NCI-H82 treated with DMSO at 0.1 percent for 48 hours (cell line): ENCODE results near the gene FOXP2.
"Not testable (repeated sequence)": the region's sequence is repeated elsewhere in the genome, so short reads cannot be mapped to it uniquely, and the experiment has no call there.

ENCODE experiments used
- DNase-seq: peaks from one replicate; lab custom pipeline; 2025; ENCODE audit not compliant: unreplicated experiment; lab: John Stamatoyannopoulos, UW

FOXP2 gene

GRCh38 chr7:114419441-114420272, 5.0 kb downstream of the FOXP2 start:
- DNase-seq: no peak

- no peak for DNase-seq
These were observed 8.2 kb downstream of the FOXP2 start for GRCh38 chr7:114422507-114423501.

GRCh38 chr7:114426382-114426781, 11.8 kb downstream of the FOXP2 start:
- no peak for DNase-seq

GRCh38 chr7:114426824-114427223, 12.2 kb downstream of the FOXP2 start:
- DNase-seq: peak; percentile 13

GRCh38 chr7:114428211-114428610, 13.6 kb downstream of the FOXP2 start:
- DNase-seq: no peak

GRCh38 chr7:114431189-114431588, 16.6 kb downstream of the FOXP2 start:
- DNase-seq: no peak

GRCh38 chr7:114432061-114432460, 17.4 kb downstream of the FOXP2 start:
- no peak for DNase-seq

GRCh38 chr7:114432703-114433102, 18.1 kb downstream of the FOXP2 start:
- no peak for DNase-seq

GRCh38 chr7:114439581-114439980, 25.0 kb downstream of the FOXP2 start:
- no peak for DNase-seq

- not testable (repeated sequence) for DNase-seq
These were observed 26.3 kb downstream of the FOXP2 start for GRCh38 chr7:114440927-114441326.

GRCh38 chr7:114444196-114444595, 29.6 kb downstream of the FOXP2 start:
- no peak for DNase-seq

- no peak for DNase-seq
These were observed 35.8 kb downstream of the FOXP2 start for GRCh38 chr7:114450431-114450830.

- DNase-seq: no peak
These were observed 45.0 kb downstream of the FOXP2 start for GRCh38 chr7:114459574-114459973.

GRCh38 chr7:114460021-114460420, 45.4 kb downstream of the FOXP2 start:
- DNase-seq: no peak

GRCh38 chr7:114466917-114467316, 52.3 kb downstream of the FOXP2 start:
- DNase-seq: no peak

GRCh38 chr7:114468844-114469243, 54.2 kb downstream of the FOXP2 start:
- no peak for DNase-seq

GRCh38 chr7:114472896-114473512, 58.4 kb downstream of the FOXP2 start:
- no peak for DNase-seq

GRCh38 chr7:114478384-114478783, 63.8 kb downstream of the FOXP2 start:
- no peak for DNase-seq

GRCh38 chr7:114481999-114482398, 67.4 kb downstream of the FOXP2 start:
- peak; percentile 17 for DNase-seq

GRCh38 chr7:114484226-114484625, 69.6 kb downstream of the FOXP2 start:
- no peak for DNase-seq

- DNase-seq: no peak
These were observed 72.6 kb downstream of the FOXP2 start for GRCh38 chr7:114487174-114487573.
